ENCODE data around the gene RNF182. TPM values are rescaled to one million over a fixed set of nuclear protein-coding genes. Genes with fewer than 3 reads are reported as not detected.

Gene RNF182
- total RNA-seq, 1 donor, result 3.3 TPM

DNA sequence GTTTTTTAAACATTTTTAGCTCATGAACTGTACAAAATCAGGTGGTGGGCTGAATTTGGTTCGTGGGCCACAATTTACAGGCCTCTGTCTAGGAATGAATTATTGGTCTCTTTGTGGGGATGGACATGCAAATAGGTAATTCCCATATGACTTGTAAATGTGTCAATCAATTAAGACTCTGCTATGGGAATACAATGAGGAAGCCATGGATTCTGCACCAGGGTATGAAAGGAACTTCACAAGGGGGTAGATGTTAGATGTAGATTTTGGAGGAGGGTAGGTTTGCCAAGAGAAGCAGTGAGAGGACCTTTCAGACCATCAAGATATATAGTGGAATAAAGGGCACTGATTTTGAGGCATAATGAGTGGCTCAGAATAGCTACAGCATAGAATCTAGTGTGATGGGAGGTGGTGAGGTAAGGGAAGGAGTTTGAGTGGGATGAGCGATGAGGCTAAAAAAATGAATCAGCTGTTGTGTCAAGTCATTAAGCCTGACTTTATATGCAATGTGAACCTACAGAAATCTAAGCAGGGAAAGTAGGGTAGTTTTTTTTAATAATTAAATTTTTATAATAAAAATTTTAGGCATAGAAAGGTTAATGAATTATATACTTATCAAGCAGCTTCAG, 32.6 kb upstream of the RNF182 start:
- no peak overlapping the region for H3K4me3 ChIP-seq (ENCODE audit: insufficient read depth, low read length)
- H2AFZ ChIP-seq (ENCODE audit: low read length), result no peak overlapping the region
- no peaks in the 10 kb centered on the region for H3K79me2 ChIP-seq (ENCODE audit: insufficient read depth, low read length)
- H3K27ac ChIP-seq (ENCODE audit: low read depth, low read length), result no peak overlapping the region
- H3K36me3 ChIP-seq (ENCODE audit: insufficient read depth, low read length), result no peaks in the 10 kb centered on the region
- peaks cover 3% of the 10 kb centered on the region for H3K27me3 ChIP-seq (ENCODE audit: insufficient read depth, low read length)
- TF ChIP-seq, protein P1, sequence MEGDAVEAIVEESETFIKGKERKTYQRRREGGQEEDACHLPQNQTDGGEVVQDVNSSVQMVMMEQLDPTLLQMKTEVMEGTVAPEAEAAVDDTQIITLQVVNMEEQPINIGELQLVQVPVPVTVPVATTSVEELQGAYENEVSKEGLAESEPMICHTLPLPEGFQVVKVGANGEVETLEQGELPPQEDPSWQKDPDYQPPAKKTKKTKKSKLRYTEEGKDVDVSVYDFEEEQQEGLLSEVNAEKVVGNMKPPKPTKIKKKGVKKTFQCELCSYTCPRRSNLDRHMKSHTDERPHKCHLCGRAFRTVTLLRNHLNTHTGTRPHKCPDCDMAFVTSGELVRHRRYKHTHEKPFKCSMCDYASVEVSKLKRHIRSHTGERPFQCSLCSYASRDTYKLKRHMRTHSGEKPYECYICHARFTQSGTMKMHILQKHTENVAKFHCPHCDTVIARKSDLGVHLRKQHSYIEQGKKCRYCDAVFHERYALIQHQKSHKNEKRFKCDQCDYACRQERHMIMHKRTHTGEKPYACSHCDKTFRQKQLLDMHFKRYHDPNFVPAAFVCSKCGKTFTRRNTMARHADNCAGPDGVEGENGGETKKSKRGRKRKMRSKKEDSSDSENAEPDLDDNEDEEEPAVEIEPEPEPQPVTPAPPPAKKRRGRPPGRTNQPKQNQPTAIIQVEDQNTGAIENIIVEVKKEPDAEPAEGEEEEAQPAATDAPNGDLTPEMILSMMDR (IDR thresholded peaks at IDR 0.05; ENCODE audit: extremely low read depth, low read depth, low read length), result no peak
- DNase-seq (ENCODE audit: insufficient read length, low spot score, missing footprints), result no peak
- H4K20me1 ChIP-seq (ENCODE audit: insufficient read depth, low read length), result no peaks in the 10 kb centered on the region
- no peaks in the 10 kb centered on the region for H3K9me3 ChIP-seq (ENCODE audit: low read depth, low read length)
- no peaks in the 10 kb centered on the region for H3K4me1 ChIP-seq (ENCODE audit: insufficient read depth, low read length)
- H3K4me2 ChIP-seq (ENCODE audit: insufficient read depth, low read length), result no peak overlapping the region

DNA sequence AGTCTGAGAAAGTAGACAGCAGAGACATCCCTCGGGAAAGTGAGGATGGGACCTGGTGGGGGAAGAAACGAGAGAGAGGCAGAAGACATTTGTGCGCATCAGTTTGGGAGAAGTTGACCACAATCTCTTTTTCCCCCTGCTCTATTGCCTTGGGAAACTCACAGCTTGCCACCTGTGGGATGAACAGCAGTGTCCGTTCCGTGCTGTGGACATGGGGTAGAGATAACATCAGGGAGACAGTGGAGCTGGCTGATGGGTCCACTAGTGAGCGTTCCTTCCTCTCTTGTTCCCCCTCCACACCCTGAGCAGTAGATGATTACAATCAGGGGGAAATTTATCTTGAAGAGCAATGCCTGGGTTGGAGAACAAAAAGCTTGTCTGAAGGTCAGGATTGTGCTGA, 21.8 kb upstream of the RNF182 start:
- Histone ChIP-seq H3K27me3 (ENCODE audit: insufficient read depth, low read length) (peaks cover 44% of the 10 kb centered on the region), H3K4me1 (ENCODE audit: insufficient read depth, low read length) (no peaks in the 10 kb centered on the region), H3K4me3 (ENCODE audit: insufficient read depth, low read length) (no peak overlapping the region), H3K9me3 (ENCODE audit: low read depth, low read length) (no peaks in the 10 kb centered on the region), H4K20me1 (ENCODE audit: insufficient read depth, low read length) (no peaks in the 10 kb centered on the region), H3K27ac (ENCODE audit: low read depth, low read length) (no peak overlapping the region), H3K36me3 (ENCODE audit: insufficient read depth, low read length) (no peaks in the 10 kb centered on the region), H2AFZ (ENCODE audit: low read length) (no peak overlapping the region), H3K79me2 (ENCODE audit: insufficient read depth, low read length) (no peaks in the 10 kb centered on the region), H3K4me2 (ENCODE audit: insufficient read depth, low read length) (no peak overlapping the region)
- DNase-seq (ENCODE audit: insufficient read length, low spot score, missing footprints), result no peak
- TF ChIP-seq, protein P1 (IDR thresholded peaks at IDR 0.05; ENCODE audit: extremely low read depth, low read depth, low read length), result no peak

DNA sequence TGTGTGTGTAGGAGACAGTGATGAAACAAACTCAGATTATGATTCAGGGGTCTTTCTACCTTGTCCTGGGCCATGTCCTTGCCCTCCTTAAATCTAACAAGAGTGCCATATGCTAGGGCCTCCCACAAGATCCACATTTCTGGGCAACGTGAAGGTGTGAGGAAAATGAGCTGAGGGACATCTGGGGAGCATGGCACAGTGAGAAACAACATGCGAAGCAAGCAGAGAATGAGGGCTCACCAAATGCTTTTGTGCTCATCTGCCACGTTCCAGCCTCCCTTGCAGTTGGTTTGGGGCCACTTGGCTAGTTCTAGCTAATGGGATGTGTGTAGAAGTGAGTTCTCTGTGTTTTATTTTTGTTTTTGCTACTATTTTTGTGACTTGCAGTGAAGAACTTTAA, 21.4 kb upstream of the RNF182 start:
- no peaks in the 10 kb centered on the region for H3K9me3 ChIP-seq (ENCODE audit: low read depth, low read length)
- no peaks in the 10 kb centered on the region for H4K20me1 ChIP-seq (ENCODE audit: insufficient read depth, low read length)
- DNase-seq (ENCODE audit: insufficient read length, low spot score, missing footprints), result no peak
- TF ChIP-seq, protein P1 (IDR thresholded peaks at IDR 0.05; ENCODE audit: extremely low read depth, low read depth, low read length), result no peak
- H3K4me2 ChIP-seq (ENCODE audit: insufficient read depth, low read length), result no peak overlapping the region
- no peak overlapping the region for H3K4me3 ChIP-seq (ENCODE audit: insufficient read depth, low read length)
- H3K79me2 ChIP-seq (ENCODE audit: insufficient read depth, low read length), result no peaks in the 10 kb centered on the region
- H3K4me1 ChIP-seq (ENCODE audit: insufficient read depth, low read length), result no peaks in the 10 kb centered on the region
- no peak overlapping the region for H2AFZ ChIP-seq (ENCODE audit: low read length)
- H3K27me3 ChIP-seq (ENCODE audit: insufficient read depth, low read length), result peaks cover 39% of the 10 kb centered on the region
- H3K36me3 ChIP-seq (ENCODE audit: insufficient read depth, low read length), result no peaks in the 10 kb centered on the region
- no peak overlapping the region for H3K27ac ChIP-seq (ENCODE audit: low read depth, low read length)

DNA sequence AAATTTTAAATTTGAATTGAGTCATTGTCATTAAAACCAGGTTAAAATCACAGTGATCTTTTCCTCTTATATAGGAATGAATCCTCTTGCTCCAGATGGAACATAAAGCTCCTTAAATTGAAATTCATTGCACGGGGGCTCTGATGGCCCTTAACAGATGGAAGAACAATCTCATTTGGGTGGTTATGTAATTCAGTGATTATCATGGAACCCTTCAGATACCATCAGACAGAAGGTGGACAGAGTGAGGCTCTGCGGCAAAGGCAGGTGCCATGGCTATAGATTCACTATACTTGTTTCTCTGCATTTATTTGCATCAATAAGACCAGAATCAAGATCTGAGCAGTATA, 17.8 kb upstream of the RNF182 start:
- H3K9me3 ChIP-seq (ENCODE audit: low read depth, low read length), result no peaks in the 10 kb centered on the region
- H3K4me2 ChIP-seq (ENCODE audit: insufficient read depth, low read length), result no peak overlapping the region
- no peaks in the 10 kb centered on the region for H3K79me2 ChIP-seq (ENCODE audit: insufficient read depth, low read length)
- H3K27me3 ChIP-seq (ENCODE audit: insufficient read depth, low read length), result peaks cover 29% of the 10 kb centered on the region
- no peaks in the 10 kb centered on the region for H3K36me3 ChIP-seq (ENCODE audit: insufficient read depth, low read length)
- H4K20me1 ChIP-seq (ENCODE audit: insufficient read depth, low read length), result no peaks in the 10 kb centered on the region
- H3K27ac ChIP-seq (ENCODE audit: low read depth, low read length), result no peak overlapping the region
- DNase-seq (ENCODE audit: insufficient read length, low spot score, missing footprints), result no peak
- no peak overlapping the region for H3K4me3 ChIP-seq (ENCODE audit: insufficient read depth, low read length)
- no peak overlapping the region for H2AFZ ChIP-seq (ENCODE audit: low read length)
- no peaks in the 10 kb centered on the region for H3K4me1 ChIP-seq (ENCODE audit: insufficient read depth, low read length)
- TF ChIP-seq, protein P1 (IDR thresholded peaks at IDR 0.05; ENCODE audit: extremely low read depth, low read depth, low read length), result no peak
